ENCODE measurements around the gene MYOCD. TPM values are rescaled to one million over a fixed set of nuclear protein-coding genes. Genes with fewer than 3 reads are reported as not detected.

MYOCD gene
- total and polyA plus RNA-seq, 2 experiments from 2014 or later, result 2.2 to 8.4 TPM

- no peaks in the 10 kb centered on the region for H3K27me3 ChIP-seq
- H3K4me2 ChIP-seq, result no peak overlapping the region
- TF ChIP-seq CTCF (IDR thresholded peaks at IDR 0.05; ENCODE audit: poor library complexity), result no peak
- no peak for TF ChIP-seq EZH2phosphoT487 (IDR thresholded peaks at IDR 0.05; ENCODE audit: low read depth, severe bottlenecking, unreplicated experiment)
- TF ChIP-seq EZH2 (IDR thresholded peaks at IDR 0.05; ENCODE audit: borderline replicate concordance), result no peak
- no peak for DNase-seq (ENCODE audit: low spot score)
- H3K4me3 ChIP-seq, result no peak overlapping the region
- no peaks in the 10 kb centered on the region for H3K9me3 ChIP-seq (ENCODE audit: low read depth)
- no peak overlapping the region for H2AFZ ChIP-seq
- no peaks in the 10 kb centered on the region for H3K36me3 ChIP-seq (replicated peaks; ENCODE audit: insufficient read depth, low read depth)
- H4K20me1 ChIP-seq (ENCODE audit: insufficient read depth, poor library complexity, severe bottlenecking), result no peaks in the 10 kb centered on the region
- WGBS (ENCODE audit: low lambda C conversion rate, missing lambda C conversion rate), result 85% methylated on average over 9 of the region's 10 CpGs
- H3K79me2 ChIP-seq, result no peaks in the 10 kb centered on the region
- H3K4me1 ChIP-seq (ENCODE audit: insufficient read depth), result no peaks in the 10 kb centered on the region
- no peak overlapping the region for H3K27ac ChIP-seq
- no peaks in the 10 kb centered on the region for H3K9me2 ChIP-seq (replicated peaks; ENCODE audit: insufficient read depth)
Observed at GRCh38 chr17:12683299-12683698, 17.6 kb downstream of the MYOCD start.

GRCh38 chr17:12686486-12686885, 20.8 kb downstream of the MYOCD start:
- H3K4me1 ChIP-seq (ENCODE audit: insufficient read depth), result no peaks in the 10 kb centered on the region
- no peaks in the 10 kb centered on the region for H3K36me3 ChIP-seq (replicated peaks; ENCODE audit: insufficient read depth, low read depth)
- no peaks in the 10 kb centered on the region for H3K9me2 ChIP-seq (replicated peaks; ENCODE audit: insufficient read depth)
- H3K79me2 ChIP-seq, result no peaks in the 10 kb centered on the region
- no peaks in the 10 kb centered on the region for H3K27me3 ChIP-seq
- WGBS (ENCODE audit: low lambda C conversion rate, missing lambda C conversion rate), result 95% methylated on average over 1 of the region's 1 CpG
- H3K27ac ChIP-seq, result no peak overlapping the region
- H4K20me1 ChIP-seq (ENCODE audit: insufficient read depth, poor library complexity, severe bottlenecking), result no peaks in the 10 kb centered on the region
- no peaks in the 10 kb centered on the region for H3K9me3 ChIP-seq (ENCODE audit: low read depth)
- no peak overlapping the region for H3K4me2 ChIP-seq
- TF ChIP-seq EZH2phosphoT487 (IDR thresholded peaks at IDR 0.05; ENCODE audit: low read depth, severe bottlenecking, unreplicated experiment) (no peak), CTCF (IDR thresholded peaks at IDR 0.05; ENCODE audit: poor library complexity) (no peak)
- H3K4me3 ChIP-seq, result no peak overlapping the region
- no peak for DNase-seq (ENCODE audit: low spot score)
- H2AFZ ChIP-seq, result no peak overlapping the region

- no peak overlapping the region for H2AFZ ChIP-seq
- H3K4me1 ChIP-seq (ENCODE audit: insufficient read depth), result no peaks in the 10 kb centered on the region
- no peaks in the 10 kb centered on the region for H3K9me2 ChIP-seq (replicated peaks; ENCODE audit: insufficient read depth)
- H3K4me3 ChIP-seq, result no peak overlapping the region
- no peak overlapping the region for H3K27ac ChIP-seq
- no peaks in the 10 kb centered on the region for H3K9me3 ChIP-seq (ENCODE audit: low read depth)
- no peak for TF ChIP-seq EZH2 (IDR thresholded peaks at IDR 0.05; ENCODE audit: borderline replicate concordance)
- no peak overlapping the region for H3K4me2 ChIP-seq
- WGBS (ENCODE audit: low lambda C conversion rate, missing lambda C conversion rate), result 72% methylated on average over 2 of the region's 3 CpGs
- H3K79me2 ChIP-seq, result no peaks in the 10 kb centered on the region
- H3K36me3 ChIP-seq (replicated peaks; ENCODE audit: insufficient read depth, low read depth), result no peaks in the 10 kb centered on the region
- no peaks in the 10 kb centered on the region for H3K27me3 ChIP-seq
- no peak for DNase-seq (ENCODE audit: low spot score)
- H4K20me1 ChIP-seq (ENCODE audit: insufficient read depth, poor library complexity, severe bottlenecking), result no peaks in the 10 kb centered on the region
Observed at GRCh38 chr17:12688382-12688781, 22.7 kb downstream of the MYOCD start.

GRCh38 chr17:12691173-12691572, 25.5 kb downstream of the MYOCD start:
- no peaks in the 10 kb centered on the region for H3K4me1 ChIP-seq (ENCODE audit: insufficient read depth)
- H3K4me2 ChIP-seq, result no peak overlapping the region
- H4K20me1 ChIP-seq (ENCODE audit: insufficient read depth, poor library complexity, severe bottlenecking), result no peaks in the 10 kb centered on the region
- H3K36me3 ChIP-seq (replicated peaks; ENCODE audit: insufficient read depth, low read depth), result no peaks in the 10 kb centered on the region
- H3K9me3 ChIP-seq (ENCODE audit: low read depth), result no peaks in the 10 kb centered on the region
- TF ChIP-seq EZH2phosphoT487 (IDR thresholded peaks at IDR 0.05; ENCODE audit: low read depth, severe bottlenecking, unreplicated experiment), result no peak
- no peak for TF ChIP-seq EZH2 (IDR thresholded peaks at IDR 0.05; ENCODE audit: borderline replicate concordance)
- TF ChIP-seq CTCF (IDR thresholded peaks at IDR 0.05; ENCODE audit: poor library complexity), result no peak
- H3K79me2 ChIP-seq, result no peaks in the 10 kb centered on the region
- no peaks in the 10 kb centered on the region for H3K27me3 ChIP-seq
- no peaks in the 10 kb centered on the region for H3K9me2 ChIP-seq (replicated peaks; ENCODE audit: insufficient read depth)
- 93% methylated on average over 6 of the region's 6 CpGs for WGBS (ENCODE audit: low lambda C conversion rate, missing lambda C conversion rate)
- H2AFZ ChIP-seq, result no peak overlapping the region
- DNase-seq (ENCODE audit: low spot score), result no peak
- H3K27ac ChIP-seq, result no peak overlapping the region
- no peak overlapping the region for H3K4me3 ChIP-seq
